ENCODE results near the gene RWDD4. TPM values are rescaled to one million over a fixed set of nuclear protein-coding genes. Genes with fewer than 3 reads are reported as not detected.

RWDD4 gene
- polyA plus RNA-seq, 2 of the 4 experiments (the other 2 are of a cell fraction): 18.7 to 20.4 TPM

- TF ChIP-seq ZFP36 (IDR thresholded peaks at IDR 0.05; ENCODE audit: borderline replicate concordance, partially characterized antibody) (no peak), BCL3 (IDR thresholded peaks at IDR 0.05) (no peak), NFE2L2 (conservative IDR thresholded peaks at IDR 0.05; ENCODE audit: low read length) (no peak), RARB (CRISPR knock-in tag; IDR thresholded peaks at IDR 0.05) (no peak), USF2 (IDR thresholded peaks at IDR 0.05) (no peak), JUN (IDR thresholded peaks at IDR 0.05) (no peak), HOXB5 (CRISPR knock-in tag; IDR thresholded peaks at IDR 0.05) (no peak), ATOH8 (CRISPR knock-in tag; IDR thresholded peaks at IDR 0.05; ENCODE audit: low read depth) (no peak), BHLHE40 (IDR thresholded peaks at IDR 0.05; ENCODE audit: low read depth, low read length) (no peak), NPAS2 (CRISPR knock-in tag; IDR thresholded peaks at IDR 0.05; ENCODE audit: borderline replicate concordance) (no peak), MAZ (IDR thresholded peaks at IDR 0.05; ENCODE audit: borderline replicate concordance, low read depth, low read length) (no peak)
- Histone ChIP-seq H3K4me1 (no peaks in the 10 kb centered on the region), H3K27ac (no peak overlapping the region), H3K4me3 (no peak overlapping the region), H3K9me3 (no peaks in the 10 kb centered on the region), H3K4me2 (no peak overlapping the region)
- WGBS (ENCODE audit: missing lambda C conversion rate): 73% methylated on average over 3 of the region's 3 CpGs
- ChIA-PET POLR2A (no interaction called here), CTCF (interaction anchor here (0.6 kb wide), 1 partner anchor 213 kb away, joined by 3 read pairs; no protein-coding TSS in a partner anchor)
- ATAC-seq (no peak), DNase-seq (ENCODE audit: low read depth in 1 of 2, low spot score in 1 of 2) (no peak), FAIRE-seq (no peak)
These were observed 11.3 kb upstream of the RWDD4 start for GRCh38 chr4:183670251-183670650.

GRCh38 chr4:183666088-183666487 lies 7.1 kb upstream of the RWDD4 start:
- POLR2A ChIA-PET: no interaction called here
- no peaks in the 10 kb centered on the region for H3K4me1 ChIP-seq
- H3K4me3 ChIP-seq: no peak overlapping the region
- 100% methylated on average over 1 of the region's 1 CpG for WGBS (ENCODE audit: missing lambda C conversion rate)
- TF ChIP-seq KDM1A (IDR thresholded peaks at IDR 0.05; ENCODE audit: low read depth) (no peak), HEYL (CRISPR knock-in tag; IDR thresholded peaks at IDR 0.05) (no peak), FOSB (CRISPR knock-in tag; IDR thresholded peaks at IDR 0.05) (no peak), E2F6 (IDR thresholded peaks at IDR 0.05; ENCODE audit: borderline replicate concordance, low read depth) (no peak), HDAC2 (IDR thresholded peaks at IDR 0.05) (no peak)
- H3K27ac ChIP-seq: no peak overlapping the region
- CTCF ChIA-PET: no interaction called here
- ATAC-seq (no peak), DNase-seq (ENCODE audit: low read depth in 1 of 2, low spot score in 1 of 2) (no peak), FAIRE-seq (no peak)
- no peak overlapping the region for H3K4me2 ChIP-seq
- H3K9me3 ChIP-seq: no peaks in the 10 kb centered on the region

- TF ChIP-seq JUNB (IDR thresholded peaks at IDR 0.05) (no peak), CEBPB (IDR thresholded peaks at IDR 0.05) (no peak)
- H3K27ac ChIP-seq: peak overlapping the region; percentile 89 to 96
- peak overlapping the region; percentile 88 for H3K4me2 ChIP-seq
- 28% methylated on average over 10 of the region's 10 CpGs for WGBS (ENCODE audit: missing lambda C conversion rate)
- no peaks in the 10 kb centered on the region for H3K9me3 ChIP-seq
- ChIA-PET POLR2A (interaction anchor here (0.9 kb wide), 1 partner anchor 61 kb away, joined by 3 read pairs; no protein-coding TSS in a partner anchor), CTCF (interaction anchor here (0.6 kb wide), 1 partner anchor 769 kb away, joined by 3 read pairs; no protein-coding TSS in a partner anchor)
- ATAC-seq (no peak), DNase-seq (ENCODE audit: low read depth in 1 of 2, low spot score in 1 of 2) (no peak), FAIRE-seq (no peak)
- H3K4me3 ChIP-seq: peak overlapping the region; percentile 77
- H3K4me1 ChIP-seq: peaks cover 16% of the 10 kb centered on the region; the same call in 2 of the 3 replicates
These were observed 872 bp upstream of the RWDD4 start for GRCh38 chr4:183659872-183660242.
